HG03558 (cell line): ENCODE measurements around the gene PLA2G2D.
"Not testable (repeated sequence)": the region's sequence is repeated elsewhere in the genome, so short reads cannot be mapped to it uniquely, and the experiment has no call there.

ENCODE experiments used
- ATAC-seq: cut with Tn5 transposase; IDR thresholded peaks from one replicate; pipeline ENCODE4 v1.9.1; 2021; ENCODE audit warnings: moderate number of reproducible peaks; ENCODE audit not compliant: unreplicated experiment; ENCODE audit errors: extremely low read depth

The PLA2G2D gene

GRCh38 chr1:20143734-20144565 lies 24.6 kb upstream of the PLA2G2D start:
- ATAC-seq, result no peak

GRCh38 chr1:20143318-20143717 lies 24.0 kb upstream of the PLA2G2D start:
- ATAC-seq, result no peak

GRCh38 chr1:20142001-20142710 lies 22.8 kb upstream of the PLA2G2D start:
- no peak for ATAC-seq

GRCh38 chr1:20141466-20141865 lies 22.1 kb upstream of the PLA2G2D start:
- ATAC-seq, result no peak

GRCh38 chr1:20141001-20141400 lies 21.7 kb upstream of the PLA2G2D start:
- ATAC-seq, result no peak

- ATAC-seq, result no peak
These were observed 20.7 kb upstream of the PLA2G2D start for GRCh38 chr1:20139776-20140612.

- no peak for ATAC-seq
These were observed 19.7 kb upstream of the PLA2G2D start, which contains the start of gene PLA2G2F for GRCh38 chr1:20138961-20139550. Gene PLA2G2F (plus strand): TSS chr1:20139323. CDS start chr1:20139428, 105 bp downstream.

GRCh38 chr1:20138346-20138745 lies 19.0 kb upstream of the PLA2G2D start:
- ATAC-seq, result no peak

- ATAC-seq, result no peak
These were observed 18.3 kb upstream of the PLA2G2D start for GRCh38 chr1:20137604-20138003.

- no peak for ATAC-seq
These were observed 17.7 kb upstream of the PLA2G2D start for GRCh38 chr1:20137055-20137454.

- ATAC-seq, result no peak
These were observed 16.9 kb upstream of the PLA2G2D start for GRCh38 chr1:20136249-20136648.

- no peak for ATAC-seq
These were observed 15.7 kb upstream of the PLA2G2D start for GRCh38 chr1:20134995-20135394.

GRCh38 chr1:20130518-20130917 lies 11.2 kb upstream of the PLA2G2D start:
- ATAC-seq, result not testable (repeated sequence)

- ATAC-seq, result no peak
These were observed 7.6 kb upstream of the PLA2G2D start for GRCh38 chr1:20126806-20127440.

- ATAC-seq, result no peak
These were observed 6.9 kb upstream of the PLA2G2D start for GRCh38 chr1:20126041-20126805.

- no peak for ATAC-seq
These were observed 5.8 kb upstream of the PLA2G2D start for GRCh38 chr1:20125100-20125499.

- no peak for ATAC-seq
These were observed 5.2 kb upstream of the PLA2G2D start for GRCh38 chr1:20124456-20125057.

GRCh38 chr1:20123722-20124455 lies 4.6 kb upstream of the PLA2G2D start:
- ATAC-seq, result no peak
